Large intestine (tissue), 12 donors: ENCODE data around the gene CAV3. TPM values are rescaled to one million over a fixed set of nuclear protein-coding genes. Genes with fewer than 3 reads are reported as not detected.
"Not testable (repeated sequence)": the region's sequence is repeated elsewhere in the genome, so short reads cannot be mapped to it uniquely, and the experiment has no call there.

Source experiments
- DNase-seq, 2 donors: peaks; one replicate each; pipeline versions ENCODE4 v3.0.0 to v3.0.0-alpha.2; 2013
- H3K27ac ChIP-seq: one replicate; pipeline ENCODE4 v1.5.1; 2013; ENCODE audit warnings: low read length
- H3K27me3 ChIP-seq: 2 replicates; pipeline ENCODE4 v1.6.1; 2013; ENCODE audit warnings: low read length; ENCODE audit not compliant: control insufficient read depth, insufficient read depth
- H3K36me3 ChIP-seq: 2 replicates; pipeline ENCODE4 v1.6.1; 2013; ENCODE audit warnings: low read length; ENCODE audit not compliant: control insufficient read depth, insufficient read depth
- H3K4me1 ChIP-seq: one replicate; pipeline ENCODE4 v1.6.1; 2013; ENCODE audit warnings: low read length; ENCODE audit not compliant: control insufficient read depth, insufficient read depth
- H3K4me3 ChIP-seq: one replicate; pipeline ENCODE4 v1.5.1; 2013; ENCODE audit warnings: low read length
- H3K9me3 ChIP-seq: one replicate; pipeline ENCODE4 v1.6.1; 2013; ENCODE audit warnings: mild to moderate bottlenecking, low read depth, low read length, moderate library complexity; ENCODE audit not compliant: control insufficient read depth
- WGBS: methylation state at CpG from one replicate; pipeline ENCODE4 v1.1.5; 2013; ENCODE audit warnings: low lambda C conversion rate; ENCODE audit not compliant: insufficient coverage; 5-methylcytosine and 5-hydroxymethylcytosine counted together
- long read RNA-seq, 11 donors: transcript quantifications; one replicate each; lab custom pipeline, GENCODE V29; 2026
- polyA plus RNA-seq: library from polyadenylated mRNA; unstranded; fragments of 120-200 nt; gene quantifications from one replicate; pipeline ENCODE4 v1.2.1, GENCODE V29; 2013

The CAV3 gene
- 0.61 TPM for polyA plus RNA-seq
- long read RNA-seq, donor 1: 0 reads
- long read RNA-seq, donor 2: 0 reads
- long read RNA-seq, donor 3: 0 reads
- long read RNA-seq, donor 4: 0 reads
- long read RNA-seq, donor 5, partial matches to known transcripts: 0 of 1 reads
- long read RNA-seq, donor 5, other reads (novel, unspliced or antisense): 0 of 1 reads
- long read RNA-seq, donor 6: 0 reads
- long read RNA-seq, donor 7: 0 reads
- long read RNA-seq, donor 8: 0 reads
- long read RNA-seq, donor 9: 0 reads
- long read RNA-seq, donor 10: 0 reads
- long read RNA-seq, donor 11: 0 reads

DNA sequence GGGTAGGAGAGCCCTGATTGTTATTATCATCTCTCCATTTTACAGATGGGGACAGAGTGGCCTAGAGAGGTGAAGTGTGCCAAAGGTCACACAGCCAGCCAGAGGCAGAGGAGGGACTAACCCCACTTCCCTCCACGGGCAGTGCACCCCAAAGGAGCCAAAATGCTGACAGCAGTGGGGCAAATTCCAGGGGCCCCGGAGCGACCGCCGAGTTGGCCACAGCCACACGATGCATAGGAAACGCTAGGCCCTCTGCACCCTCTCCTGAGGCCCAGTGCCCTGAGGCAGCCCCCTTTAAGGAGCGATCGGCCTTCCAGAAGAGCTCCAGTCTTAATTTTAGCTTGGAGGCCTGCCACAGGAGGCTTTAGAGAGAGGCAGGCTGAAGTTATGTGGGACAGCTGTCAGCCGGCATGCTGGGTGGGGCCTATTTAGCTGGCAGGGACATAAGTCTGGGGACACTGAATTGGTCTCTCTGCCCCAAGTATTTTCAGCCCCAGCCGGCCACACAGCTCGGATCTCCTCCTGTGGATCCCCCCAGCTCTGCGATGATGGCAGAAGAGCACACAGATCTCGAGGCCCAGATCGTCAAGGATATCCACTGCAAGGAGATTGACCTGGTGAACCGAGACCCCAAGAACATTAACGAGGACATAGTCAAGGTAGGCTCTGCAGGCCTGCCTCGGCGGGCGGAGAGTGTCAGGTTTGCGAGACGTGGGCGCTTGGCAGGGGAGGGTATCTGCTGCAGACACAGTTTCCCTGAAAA lies at the start of gene CAV3:
Gene CAV3 (plus strand): TSS at position 471 of the 763 bp plus-strand sequence. CDS start 75 bp downstream, at position 546.
- Histone ChIP-seq H3K36me3 (no peaks in the 10 kb centered on the region), H3K9me3 (no peaks in the 10 kb centered on the region), H3K4me3 (no peak within 1 kb of the TSS), H3K27me3 (no peaks in the 10 kb centered on the region), H3K27ac (no peak within 1 kb of the TSS), H3K4me1 (no peaks in the 10 kb centered on the region)
- no CpG with 5 or more reads among the region's 23 CpGs for WGBS
- no peak for DNase-seq

GRCh38 chr3:8684992-8685391 lies 48.6 kb upstream of the CAV3 start:
- not testable (repeated sequence) for H3K27me3 ChIP-seq, H3K27ac ChIP-seq, H3K4me3 ChIP-seq, H3K9me3 ChIP-seq, H3K36me3 ChIP-seq, DNase-seq, H3K4me1 ChIP-seq
- WGBS: no CpG with 5 or more reads among the region's 6 CpGs

DNA sequence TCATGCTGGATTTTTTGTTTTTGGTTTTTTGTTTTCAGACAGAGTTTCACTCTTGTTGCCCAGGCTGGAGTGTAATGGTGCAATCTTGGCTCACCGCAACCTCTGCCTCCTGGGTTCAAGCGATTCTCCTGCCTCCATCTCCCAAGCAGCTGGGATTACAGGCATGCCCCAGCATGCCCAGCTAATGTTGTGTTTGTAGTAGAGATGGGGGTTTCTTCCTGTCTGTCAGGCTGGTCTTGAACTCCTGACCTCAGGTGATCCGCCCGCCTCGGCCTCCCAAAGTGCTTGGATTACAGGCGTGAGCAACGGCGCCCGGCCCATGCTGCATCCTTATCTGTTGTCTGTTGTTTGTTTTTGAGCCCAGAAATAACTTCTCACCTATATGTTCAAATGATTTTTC lies 42.3 kb upstream of the CAV3 start:
- not testable (repeated sequence) for H3K4me1 ChIP-seq, H3K4me3 ChIP-seq, H3K27me3 ChIP-seq, H3K27ac ChIP-seq, H3K36me3 ChIP-seq, H3K9me3 ChIP-seq, DNase-seq
- WGBS: no CpG with 5 or more reads among the region's 9 CpGs

GRCh38 chr3:8702560-8702959 lies 31.0 kb upstream of the CAV3 start:
- no CpG with 5 or more reads among the region's 3 CpGs for WGBS
- H3K27me3 ChIP-seq: no peaks in the 10 kb centered on the region

DNA sequence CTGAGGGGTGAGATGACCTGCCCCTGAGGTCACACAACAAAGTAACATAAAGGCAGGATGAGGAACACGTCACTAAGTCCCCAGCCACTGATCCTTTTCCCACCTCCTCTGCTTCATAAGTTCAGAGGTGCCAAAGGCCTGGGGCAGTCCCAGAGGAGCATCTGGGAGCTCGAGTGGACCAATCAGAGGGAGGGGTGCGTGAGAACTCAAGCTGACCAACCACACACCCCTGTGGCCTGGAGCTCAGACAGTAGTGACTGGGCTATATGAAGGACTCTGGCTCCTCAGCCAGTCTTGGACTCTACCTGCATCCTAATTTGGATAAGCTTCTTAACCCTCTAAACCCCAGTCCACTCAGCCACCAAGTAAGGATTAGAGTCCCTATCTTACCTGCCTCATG lies 28.0 kb upstream of the CAV3 start:
- H3K4me1 ChIP-seq: no peaks in the 10 kb centered on the region
- WGBS: no CpG with 5 or more reads among the region's 3 CpGs

More at GRCh38 chr3:8702560-8702959, 31.0 kb upstream of the CAV3 start:
- Histone ChIP-seq H3K4me1 (no peaks in the 10 kb centered on the region), H3K36me3 (no peaks in the 10 kb centered on the region), H3K27ac (no peak overlapping the region), H3K4me3 (no peak overlapping the region), H3K9me3 (no peaks in the 10 kb centered on the region)
- DNase-seq: no peak

GRCh38 chr3:8709287-8709686 lies 24.3 kb upstream of the CAV3 start:
- 100% methylated on average over 1 of the region's 5 CpGs for WGBS
- no peak for DNase-seq
- no peaks in the 10 kb centered on the region for H3K9me3 ChIP-seq

More for the DNA sequence above, 28.0 kb upstream of the CAV3 start:
- H3K27me3 ChIP-seq: no peaks in the 10 kb centered on the region
- no peaks in the 10 kb centered on the region for H3K36me3 ChIP-seq
- no peak overlapping the region for H3K27ac ChIP-seq
- H3K4me3 ChIP-seq: no peak overlapping the region
- H3K9me3 ChIP-seq: no peaks in the 10 kb centered on the region
- DNase-seq: no peak

DNA sequence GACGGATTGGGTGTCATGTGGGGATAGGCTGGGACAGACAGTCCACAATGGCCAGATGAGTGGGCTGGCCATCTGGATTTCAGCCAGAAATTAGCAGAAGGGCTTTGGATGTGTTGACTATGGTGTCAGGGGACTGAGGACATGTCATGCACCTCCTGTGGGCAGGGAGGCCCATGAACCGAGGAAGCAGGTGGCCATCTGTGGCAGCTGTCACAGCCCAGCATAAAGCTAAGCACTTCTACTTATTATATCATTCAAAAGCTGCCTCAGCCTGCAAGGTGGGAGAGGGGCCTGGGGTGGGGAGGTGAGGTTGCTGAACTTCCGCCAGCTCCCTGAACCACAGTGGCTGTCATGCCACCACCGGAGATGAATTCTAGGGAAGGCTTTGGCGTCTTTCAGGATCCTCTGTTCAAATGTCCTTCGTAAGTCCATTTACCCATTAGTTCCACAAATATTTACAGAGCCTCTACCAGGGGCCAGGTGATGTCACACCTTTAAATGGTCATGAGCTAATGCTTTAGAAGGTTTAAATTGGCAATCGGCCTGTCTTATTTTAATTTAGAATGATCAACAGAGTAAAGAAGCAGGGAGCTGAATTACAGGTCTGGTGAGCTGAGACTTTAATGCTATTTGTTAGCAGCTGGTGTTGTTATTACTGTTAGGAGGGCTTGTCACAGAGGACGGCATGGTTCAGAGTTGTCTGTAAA lies 23.6 kb upstream of the CAV3 start:
- WGBS: 40% methylated on average over 1 of the region's 8 CpGs
- H3K27ac ChIP-seq: no peak overlapping the region
- DNase-seq: no peak

More at GRCh38 chr3:8709287-8709686, 24.3 kb upstream of the CAV3 start:
- Histone ChIP-seq H3K4me1 (no peaks in the 10 kb centered on the region), H3K4me3 (no peak overlapping the region), H3K27ac (no peak overlapping the region), H3K36me3 (no peaks in the 10 kb centered on the region), H3K27me3 (no peaks in the 10 kb centered on the region)

GRCh38 chr3:8712045-8712907 lies 21.3 kb upstream of the CAV3 start:
- Histone ChIP-seq H3K4me1 (no peaks in the 10 kb centered on the region), H3K27ac (no peak overlapping the region), H3K36me3 (no peaks in the 10 kb centered on the region), H3K4me3 (no peak overlapping the region), H3K27me3 (no peaks in the 10 kb centered on the region), H3K9me3 (no peaks in the 10 kb centered on the region)
- WGBS: 83% methylated on average over 1 of the region's 9 CpGs
- no peak for DNase-seq

More for the DNA sequence above, 23.6 kb upstream of the CAV3 start:
- H3K36me3 ChIP-seq: no peaks in the 10 kb centered on the region
- H3K27me3 ChIP-seq: no peaks in the 10 kb centered on the region
- no peaks in the 10 kb centered on the region for H3K4me1 ChIP-seq
- no peaks in the 10 kb centered on the region for H3K9me3 ChIP-seq
- H3K4me3 ChIP-seq: no peak overlapping the region

DNA sequence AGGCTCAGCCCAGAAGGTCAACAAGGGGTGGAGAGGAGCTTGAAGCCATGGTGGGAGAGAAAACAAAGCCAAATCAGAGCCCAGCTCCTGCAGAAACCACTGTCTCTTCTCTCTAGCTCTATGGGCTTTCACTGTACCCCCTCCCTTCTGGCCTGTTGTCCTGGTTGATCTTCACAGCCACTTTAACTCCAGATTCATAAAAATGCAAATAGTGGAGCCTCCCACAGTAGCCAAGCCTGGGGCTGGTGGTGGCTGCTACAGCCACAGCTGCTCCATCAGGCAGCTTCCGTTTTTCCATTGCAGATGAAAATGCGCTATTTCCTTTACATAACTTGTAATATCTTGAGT lies 20.7 kb upstream of the CAV3 start:
- DNase-seq: no peak
- H3K4me3 ChIP-seq: no peak overlapping the region
- no peaks in the 10 kb centered on the region for H3K4me1 ChIP-seq
- no peaks in the 10 kb centered on the region for H3K27me3 ChIP-seq
- H3K9me3 ChIP-seq: no peaks in the 10 kb centered on the region
- no peaks in the 10 kb centered on the region for H3K36me3 ChIP-seq
- no CpG with 5 or more reads among the region's 2 CpGs for WGBS
- H3K27ac ChIP-seq: no peak overlapping the region
